ENCODE data around the gene CRAT.

DNA sequence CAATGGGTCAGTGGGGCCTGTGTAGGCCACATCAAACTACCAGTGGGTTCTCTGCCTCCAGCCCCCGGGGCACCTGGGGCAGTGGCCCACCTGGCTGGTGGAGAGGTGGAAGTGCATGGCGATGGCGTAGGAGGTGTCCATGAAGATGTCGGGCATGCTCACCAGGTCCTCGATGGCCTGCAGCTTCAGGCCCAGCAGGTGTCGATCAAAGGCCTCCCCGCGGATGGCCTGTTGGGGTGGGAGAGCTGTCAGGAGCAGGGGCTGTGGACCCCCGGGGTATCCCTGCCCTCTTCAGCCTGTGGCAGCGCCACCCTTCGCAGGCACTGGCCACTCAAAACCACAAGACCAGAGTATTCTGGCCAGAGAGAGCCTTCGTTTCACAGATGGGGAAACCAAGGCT lies 14.7 kb downstream of the CRAT start:
- TF ChIP-seq, protein P1, sequence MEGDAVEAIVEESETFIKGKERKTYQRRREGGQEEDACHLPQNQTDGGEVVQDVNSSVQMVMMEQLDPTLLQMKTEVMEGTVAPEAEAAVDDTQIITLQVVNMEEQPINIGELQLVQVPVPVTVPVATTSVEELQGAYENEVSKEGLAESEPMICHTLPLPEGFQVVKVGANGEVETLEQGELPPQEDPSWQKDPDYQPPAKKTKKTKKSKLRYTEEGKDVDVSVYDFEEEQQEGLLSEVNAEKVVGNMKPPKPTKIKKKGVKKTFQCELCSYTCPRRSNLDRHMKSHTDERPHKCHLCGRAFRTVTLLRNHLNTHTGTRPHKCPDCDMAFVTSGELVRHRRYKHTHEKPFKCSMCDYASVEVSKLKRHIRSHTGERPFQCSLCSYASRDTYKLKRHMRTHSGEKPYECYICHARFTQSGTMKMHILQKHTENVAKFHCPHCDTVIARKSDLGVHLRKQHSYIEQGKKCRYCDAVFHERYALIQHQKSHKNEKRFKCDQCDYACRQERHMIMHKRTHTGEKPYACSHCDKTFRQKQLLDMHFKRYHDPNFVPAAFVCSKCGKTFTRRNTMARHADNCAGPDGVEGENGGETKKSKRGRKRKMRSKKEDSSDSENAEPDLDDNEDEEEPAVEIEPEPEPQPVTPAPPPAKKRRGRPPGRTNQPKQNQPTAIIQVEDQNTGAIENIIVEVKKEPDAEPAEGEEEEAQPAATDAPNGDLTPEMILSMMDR (conservative IDR thresholded peaks at IDR 0.05; ENCODE audit: low read depth, low read length), result no peak
- TF ChIP-seq EZH2 (IDR thresholded peaks at IDR 0.05; ENCODE audit: borderline replicate concordance, low read depth, low read length, poor library complexity, severe bottlenecking), result no peak

All from A673 (cell line).